NCI-H2171 treated with DMSO at 0.1 percent for 48 hours (cell line): ENCODE measurements around the gene NOTCH2NLA.
"Not testable (repeated sequence)": the region's sequence is repeated elsewhere in the genome, so short reads cannot be mapped to it uniquely, and the experiment has no call there.

Experiments
- DNase-seq: peaks from one replicate; lab custom pipeline; 2025; lab: John Stamatoyannopoulos, UW

Gene NOTCH2NLA

GRCh38 chr1:146228710-146229477 lies at the start of gene NOTCH2NLA:
TSS of gene NOTCH2NLA (minus strand) at chr1:146229021. CDS start at chr1:146189337, 39,684 bp downstream.
- not testable (repeated sequence) for DNase-seq

GRCh38 chr1:146278346-146278745 lies 49.5 kb upstream of the NOTCH2NLA start:
- not testable (repeated sequence) for DNase-seq

- DNase-seq, result not testable (repeated sequence)
Observed at GRCh38 chr1:146277087-146277486, 48.3 kb upstream of the NOTCH2NLA start.

- DNase-seq, result not testable (repeated sequence)
Observed at GRCh38 chr1:146274083-146274482, 45.3 kb upstream of the NOTCH2NLA start.

- DNase-seq, result not testable (repeated sequence)
Observed at GRCh38 chr1:146273194-146273593, 44.4 kb upstream of the NOTCH2NLA start.

GRCh38 chr1:146272734-146273133 lies 43.9 kb upstream of the NOTCH2NLA start:
- not testable (repeated sequence) for DNase-seq

- DNase-seq, result not testable (repeated sequence)
Observed at GRCh38 chr1:146271977-146272376, 43.2 kb upstream of the NOTCH2NLA start.

- DNase-seq, result not testable (repeated sequence)
Observed at GRCh38 chr1:146270129-146270528, 41.3 kb upstream of the NOTCH2NLA start.

GRCh38 chr1:146266179-146266748 lies 37.4 kb upstream of the NOTCH2NLA start:
- DNase-seq, result not testable (repeated sequence)

- not testable (repeated sequence) for DNase-seq
Observed at GRCh38 chr1:146264761-146265160, 35.9 kb upstream of the NOTCH2NLA start.

GRCh38 chr1:146260006-146260730 lies 31.3 kb upstream of the NOTCH2NLA start:
- DNase-seq, result not testable (repeated sequence)

GRCh38 chr1:146257992-146258552 lies 29.3 kb upstream of the NOTCH2NLA start:
- DNase-seq, result not testable (repeated sequence)

GRCh38 chr1:146254569-146255197 lies 25.9 kb upstream of the NOTCH2NLA start:
- DNase-seq, result not testable (repeated sequence)

GRCh38 chr1:146253249-146253855 lies 24.5 kb upstream of the NOTCH2NLA start:
- not testable (repeated sequence) for DNase-seq

GRCh38 chr1:146251523-146251922 lies 22.7 kb upstream of the NOTCH2NLA start:
- not testable (repeated sequence) for DNase-seq

- not testable (repeated sequence) for DNase-seq
Observed at GRCh38 chr1:146248643-146249042, 19.8 kb upstream of the NOTCH2NLA start.

GRCh38 chr1:146236626-146237025 lies 7.8 kb upstream of the NOTCH2NLA start:
- not testable (repeated sequence) for DNase-seq

GRCh38 chr1:146236026-146236601 lies 7.3 kb upstream of the NOTCH2NLA start:
- DNase-seq, result not testable (repeated sequence)

GRCh38 chr1:146228144-146228682 lies 608 bp downstream of the NOTCH2NLA start:
- not testable (repeated sequence) for DNase-seq

GRCh38 chr1:146174531-146174930 lies 54.3 kb downstream of the NOTCH2NLA start:
- DNase-seq, result not testable (repeated sequence)

- not testable (repeated sequence) for DNase-seq
Observed at GRCh38 chr1:146167740-146168139, 61.1 kb downstream of the NOTCH2NLA start.
